Measurements from ENCODE around the gene IL32.
"Not testable (repeated sequence)": the region's sequence is repeated elsewhere in the genome, so short reads cannot be mapped to it uniquely, and the experiment has no call there.

Gene IL32

GRCh38 chr16:3071655-3072054 lies 6.2 kb downstream of the IL32 start:
- DNase-seq, result no peak

DNA sequence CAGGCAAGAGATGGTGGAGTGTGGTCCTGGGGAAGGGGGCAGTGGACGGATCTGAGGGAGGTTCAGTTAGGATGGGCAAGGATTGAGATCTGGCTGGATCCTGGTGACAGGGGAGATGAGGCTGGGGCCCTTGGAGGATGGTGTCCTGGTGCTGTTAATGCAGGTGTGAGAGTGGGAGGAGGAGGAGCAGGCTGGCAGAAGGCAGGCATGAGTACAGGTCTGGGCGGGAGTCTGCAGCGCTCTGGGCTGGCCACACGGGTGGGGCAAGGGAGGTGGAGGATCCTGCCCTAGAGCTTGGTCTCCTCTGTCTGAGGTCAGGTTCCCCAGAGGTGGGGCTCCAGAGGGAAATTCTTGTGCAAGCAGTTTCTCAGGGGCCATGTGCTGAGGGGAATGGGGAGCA lies 6.7 kb downstream of the IL32 start:
- not testable (repeated sequence) for DNase-seq

DNA sequence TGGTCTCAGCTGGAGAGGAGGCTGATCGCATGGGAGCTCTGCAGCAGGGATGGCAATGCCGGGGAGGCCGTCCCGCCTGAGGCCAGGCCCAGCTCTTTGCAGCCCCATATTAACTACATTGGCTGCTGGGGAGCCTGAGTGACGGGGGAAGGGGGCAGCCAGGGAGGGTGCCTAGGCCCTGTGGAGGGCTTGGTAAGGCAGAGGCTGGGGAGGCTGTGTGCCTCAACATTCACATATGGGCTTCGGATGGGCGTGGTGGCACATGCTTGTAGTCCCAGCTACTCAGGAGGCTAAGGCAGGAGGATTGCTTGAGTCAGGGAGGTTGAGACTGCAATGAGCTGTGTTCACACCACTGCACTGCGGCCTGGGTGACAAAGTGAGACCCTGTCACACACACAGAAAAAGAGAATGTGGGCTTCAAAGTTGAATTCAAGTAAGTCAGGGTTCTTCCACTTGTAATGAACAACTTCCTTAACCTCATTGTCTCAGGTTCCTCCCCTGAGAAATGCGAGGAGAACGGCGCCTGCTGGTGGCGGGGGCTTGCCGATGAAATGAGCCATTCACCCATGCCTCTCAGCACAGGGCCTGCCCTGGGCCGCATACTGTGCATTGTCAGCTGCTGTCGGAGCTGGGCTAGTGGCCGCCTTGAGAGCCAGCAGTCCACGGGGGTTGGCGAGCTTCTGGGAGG lies 7.3 kb downstream of the IL32 start:
- DNase-seq, result not testable (repeated sequence)

DNA sequence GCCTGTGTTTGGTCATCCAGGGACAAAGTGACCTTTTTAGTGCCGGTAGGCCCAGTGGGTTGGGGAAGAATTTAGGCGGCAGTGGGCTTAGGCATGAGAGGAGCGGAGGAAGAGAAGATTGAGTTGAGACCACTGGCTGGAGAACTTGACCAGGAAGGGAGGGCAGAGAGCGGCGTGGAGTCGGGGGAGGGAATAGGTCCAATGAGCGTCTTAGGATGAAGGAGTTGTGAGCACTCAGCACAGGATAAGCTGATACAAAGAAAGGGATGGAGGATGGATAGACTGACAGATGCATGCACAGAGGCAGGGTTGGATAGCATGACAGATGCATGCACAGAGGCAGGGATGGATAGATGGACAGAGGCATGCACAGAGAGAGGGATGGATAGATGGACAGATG lies 8.0 kb downstream of the IL32 start:
- no peak for DNase-seq

DNA sequence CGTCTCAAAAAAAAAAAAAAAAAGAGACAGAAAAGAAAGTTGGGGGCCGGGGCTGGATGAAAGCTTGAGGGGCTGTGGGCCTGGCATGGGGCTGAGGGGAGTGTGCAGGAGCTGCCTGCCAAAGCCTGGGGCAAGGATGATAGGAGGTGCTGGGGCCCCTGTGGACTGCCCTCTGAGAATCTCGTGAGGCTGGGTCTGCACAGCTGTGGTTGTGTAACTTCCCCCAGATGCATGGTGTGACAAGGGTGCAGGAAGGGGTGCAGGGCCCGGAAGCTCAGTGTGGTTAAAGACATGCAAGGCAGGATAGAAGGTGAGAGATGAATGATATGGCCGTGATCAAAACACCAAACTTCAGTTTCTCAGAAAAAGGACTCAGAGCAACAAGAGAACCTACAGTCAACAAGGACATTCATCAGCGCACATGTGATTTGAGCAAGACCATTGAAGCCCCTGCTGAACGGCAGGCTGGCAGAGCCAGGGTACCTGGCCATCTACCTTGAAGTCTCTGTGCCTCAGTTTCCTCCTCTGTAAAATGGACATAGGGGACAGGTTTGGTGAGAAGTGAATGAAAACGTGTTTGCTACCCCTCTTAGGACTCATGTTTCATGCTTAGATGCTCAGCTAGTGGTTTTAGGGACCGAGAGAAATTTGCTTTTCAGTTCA lies 9.6 kb downstream of the IL32 start:
- DNase-seq, result no peak

- no peak for DNase-seq
Observed at GRCh38 chr16:3075523-3075915, 10.1 kb downstream of the IL32 start.

DNA sequence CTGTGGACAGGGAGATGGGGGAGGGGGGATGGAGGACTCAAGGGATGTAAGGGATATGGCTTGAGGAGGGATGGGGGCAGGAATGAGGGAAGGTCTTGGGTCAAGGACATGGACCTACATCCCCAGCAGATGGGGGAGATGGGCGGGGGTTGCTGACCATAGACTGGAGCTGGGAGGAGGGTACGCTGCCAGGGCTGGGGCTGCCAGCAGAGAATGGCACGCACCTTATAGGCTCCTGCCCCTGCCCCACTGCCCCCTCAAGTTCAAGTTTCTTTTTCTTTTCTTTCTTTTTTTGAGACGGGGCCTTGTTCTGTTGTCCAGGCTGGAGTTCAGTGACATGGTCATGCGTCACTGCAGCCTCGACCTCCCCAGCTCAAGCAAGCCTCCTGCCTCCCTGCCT lies 10.5 kb downstream of the IL32 start:
- DNase-seq, result not testable (repeated sequence)

DNA sequence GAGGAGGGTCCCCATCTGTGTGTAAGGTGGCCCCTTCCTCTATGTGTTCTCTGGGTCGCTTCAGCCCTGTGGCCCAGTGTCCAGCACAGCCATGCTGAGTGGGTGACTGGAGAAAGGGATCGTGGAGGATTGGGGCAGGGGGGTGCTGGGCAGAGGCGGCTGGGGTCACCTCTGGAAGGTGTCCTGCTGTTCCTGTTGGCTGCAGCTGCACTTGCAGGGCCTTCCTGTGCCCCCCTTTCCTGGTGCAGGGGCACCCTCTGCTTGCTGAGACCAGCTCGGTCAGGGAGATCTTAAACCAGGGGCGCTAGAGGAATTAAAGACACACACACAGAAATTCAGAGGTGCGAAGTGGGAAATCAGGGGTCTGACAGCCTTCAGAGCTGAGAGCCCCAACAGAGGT lies 11.1 kb downstream of the IL32 start:
- no peak for DNase-seq

DNA sequence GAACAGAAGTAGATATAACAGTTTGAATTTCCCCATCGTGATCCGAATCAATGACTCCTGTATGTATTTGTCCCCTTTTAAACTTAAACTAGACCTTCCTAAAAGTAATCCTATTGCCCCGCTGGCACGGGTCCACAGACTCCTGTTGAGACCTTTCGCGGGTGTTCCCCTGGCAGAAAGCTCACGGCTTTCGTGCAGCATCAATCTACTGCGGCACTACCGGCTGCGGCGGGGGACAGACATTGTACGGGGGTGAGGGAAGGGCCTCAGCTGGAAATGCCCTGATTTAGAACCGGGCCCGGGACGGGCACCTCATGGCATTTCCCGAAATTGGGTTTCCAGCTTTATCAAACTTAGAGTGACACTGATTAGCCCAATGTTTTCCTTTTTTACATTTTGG lies 14.6 kb downstream of the IL32 start:
- no peak for DNase-seq

- DNase-seq, result not testable (repeated sequence)
Observed at GRCh38 chr16:3081957-3082356, 16.5 kb downstream of the IL32 start.

DNA sequence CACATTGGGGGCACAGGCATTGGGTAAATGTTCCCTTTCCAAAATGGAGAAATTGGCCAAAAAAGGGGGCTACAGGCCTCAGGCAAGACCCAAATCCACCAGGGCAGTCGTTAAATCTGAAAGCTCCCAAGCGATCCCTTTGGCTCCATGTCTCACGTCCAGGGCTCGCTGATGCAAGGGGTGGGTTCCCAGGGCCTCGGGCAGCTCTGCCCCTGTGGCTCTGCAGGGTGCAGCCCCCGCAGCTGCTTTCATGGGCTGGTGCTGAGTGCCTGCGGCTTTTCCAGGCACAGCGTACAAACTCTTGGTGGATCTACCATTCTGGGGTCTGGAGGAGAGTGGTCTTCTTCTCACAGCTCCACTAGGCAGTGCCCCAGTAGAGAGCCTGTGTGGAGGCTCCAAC lies 18.0 kb downstream of the IL32 start:
- not testable (repeated sequence) for DNase-seq

- DNase-seq, result no peak
Observed at GRCh38 chr16:3084491-3084890, 19.1 kb downstream of the IL32 start.

DNA sequence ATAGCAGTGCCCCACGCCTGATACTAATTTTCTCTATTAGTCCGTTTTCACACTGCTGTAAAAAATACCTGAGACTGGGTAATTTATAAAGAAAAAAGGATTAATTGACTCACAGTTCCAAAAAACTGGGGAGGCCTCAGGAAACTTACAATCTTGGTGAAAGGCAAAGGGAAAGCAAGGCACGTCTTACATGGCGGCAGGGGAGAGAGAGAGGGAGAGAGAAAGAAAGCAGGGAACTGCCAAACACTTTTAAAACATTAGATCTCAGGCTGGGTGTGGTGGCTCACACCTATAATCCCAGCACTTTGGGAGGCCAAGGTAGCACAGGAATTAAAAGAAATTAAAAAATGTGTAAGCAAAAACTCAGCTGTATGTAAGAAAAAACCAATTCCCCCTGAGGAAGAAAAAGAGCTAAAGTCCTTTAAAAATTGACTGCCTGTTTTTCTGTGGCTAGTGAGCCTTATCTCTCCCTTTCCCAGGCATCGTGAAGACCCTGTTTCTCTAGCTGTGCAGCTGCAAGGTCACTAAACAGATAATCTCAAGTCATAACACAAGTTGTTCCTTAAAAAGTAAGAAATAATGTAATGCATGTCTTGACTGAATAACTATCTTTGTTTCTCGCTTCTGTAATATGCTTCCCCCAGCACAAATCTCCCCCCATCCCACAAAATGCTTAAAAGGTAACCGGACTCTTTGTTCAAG lies 19.7 kb downstream of the IL32 start:
- DNase-seq, result no peak

DNA sequence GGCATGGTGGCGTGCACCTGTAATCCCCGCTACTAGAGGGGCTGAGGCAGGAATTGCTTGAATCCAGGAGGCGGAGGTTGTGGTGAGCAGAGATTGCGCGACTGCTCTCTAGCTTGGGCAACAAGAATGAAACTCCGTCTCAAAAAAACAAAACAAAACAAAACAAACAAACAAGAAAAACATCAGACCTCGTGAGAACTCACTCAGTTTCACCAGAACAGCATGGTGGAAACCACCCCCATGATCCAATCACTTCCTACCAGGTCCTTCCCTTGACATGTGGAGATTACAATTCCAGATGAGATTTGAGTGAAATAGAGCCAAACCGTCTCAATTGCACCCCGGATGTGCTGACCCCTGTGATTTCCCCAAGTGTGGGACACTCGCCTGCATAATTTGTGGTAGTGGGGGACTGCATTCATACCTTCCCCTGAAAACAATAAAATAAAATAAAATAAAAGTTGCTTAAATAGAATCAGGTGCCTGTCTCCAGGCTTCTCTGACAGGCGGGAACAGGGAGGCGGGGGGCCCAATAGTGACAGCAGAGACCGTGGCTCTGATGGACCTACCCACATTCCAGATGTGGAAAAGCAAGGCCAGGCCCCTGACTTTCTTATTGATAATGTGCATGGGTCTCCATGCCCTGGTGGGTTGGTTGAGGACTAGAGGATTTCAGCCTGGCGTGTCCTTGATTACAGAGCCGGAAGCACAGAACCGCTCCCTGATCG lies 20.6 kb downstream of the IL32 start:
- DNase-seq, result no peak

DNA sequence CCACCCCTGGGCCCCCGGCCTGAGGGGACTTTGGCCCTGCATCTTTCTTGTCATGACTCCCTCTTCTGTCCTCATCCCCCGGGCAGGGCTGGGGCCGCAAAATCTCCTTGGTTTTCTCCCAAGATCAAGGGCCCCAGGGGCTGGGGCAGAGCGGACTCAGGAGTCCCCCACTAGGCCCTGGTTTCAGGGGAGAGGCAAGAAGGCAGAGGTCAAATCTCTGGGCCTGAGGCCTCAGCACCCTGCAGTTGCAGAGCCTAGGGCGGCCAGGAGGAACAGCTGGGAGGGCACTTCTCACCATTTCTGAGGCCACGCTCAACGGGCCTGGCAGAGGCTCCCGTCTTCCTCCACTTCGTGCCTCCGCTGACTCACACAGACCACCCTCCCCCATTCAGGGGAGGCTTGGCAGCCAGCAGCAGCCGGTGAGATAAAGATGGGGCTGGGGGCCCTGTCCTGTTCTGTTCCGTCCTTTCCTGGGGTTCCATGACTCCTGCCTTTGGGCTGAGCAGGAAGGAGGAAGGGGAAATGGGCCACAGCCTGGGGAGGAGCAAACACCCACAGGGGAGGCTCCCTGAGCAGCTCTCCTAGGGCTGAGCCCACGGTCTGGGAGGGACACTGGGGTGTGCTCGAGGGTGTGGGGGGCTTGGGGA lies 21.3 kb downstream of the IL32 start:
- no peak for DNase-seq

DNA sequence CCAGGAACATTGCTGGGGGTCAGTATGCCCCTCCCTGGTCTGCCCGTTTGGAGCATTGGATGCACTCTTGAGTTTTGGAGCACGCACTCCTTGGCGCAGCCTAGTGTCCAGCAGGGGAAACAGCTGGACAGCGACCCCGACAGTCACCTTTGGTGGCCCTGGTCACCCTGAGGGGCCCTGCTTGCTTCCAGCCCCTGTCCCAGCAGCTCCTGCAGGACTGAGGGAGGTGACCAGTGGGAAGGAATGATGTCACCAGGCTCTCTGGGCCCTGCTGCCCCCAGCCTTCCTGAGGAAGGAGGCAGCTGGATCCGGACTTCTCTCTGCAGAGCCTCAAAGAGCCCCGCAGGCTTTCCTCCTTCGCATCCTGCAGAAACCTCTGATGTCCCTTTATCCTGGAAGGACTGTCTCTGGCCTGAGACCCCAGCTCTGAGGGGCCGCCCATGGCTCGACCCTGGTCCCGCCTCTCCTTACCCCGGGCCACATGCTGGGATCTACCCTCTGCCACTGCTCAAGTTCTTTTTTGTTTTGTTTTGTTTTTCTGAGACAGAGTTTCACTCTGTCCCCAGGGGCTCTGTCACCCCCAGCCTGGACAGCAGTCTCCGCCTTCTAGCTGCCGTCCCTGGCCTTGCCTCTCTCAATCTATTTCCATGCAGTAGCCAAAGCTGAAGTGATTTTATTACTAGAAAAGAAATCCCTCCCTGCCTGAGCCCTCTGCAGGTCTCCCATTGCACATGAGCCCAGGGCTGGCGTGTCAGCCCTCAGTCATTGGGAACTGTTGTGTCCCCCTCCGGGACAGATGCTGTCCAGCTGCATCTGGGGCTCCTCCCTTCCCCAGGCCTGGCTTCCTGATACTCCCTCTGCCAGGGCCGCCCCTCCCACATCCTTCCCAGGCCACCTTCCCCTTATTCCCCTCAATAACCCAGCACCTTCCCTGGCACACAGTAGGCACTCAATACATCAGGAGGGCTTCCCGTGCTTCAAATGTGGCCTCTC lies 22.1 kb downstream of the IL32 start:
- DNase-seq, result no peak

GRCh38 chr16:3088450-3088849 lies 23.0 kb downstream of the IL32 start:
- no peak for DNase-seq

DNA sequence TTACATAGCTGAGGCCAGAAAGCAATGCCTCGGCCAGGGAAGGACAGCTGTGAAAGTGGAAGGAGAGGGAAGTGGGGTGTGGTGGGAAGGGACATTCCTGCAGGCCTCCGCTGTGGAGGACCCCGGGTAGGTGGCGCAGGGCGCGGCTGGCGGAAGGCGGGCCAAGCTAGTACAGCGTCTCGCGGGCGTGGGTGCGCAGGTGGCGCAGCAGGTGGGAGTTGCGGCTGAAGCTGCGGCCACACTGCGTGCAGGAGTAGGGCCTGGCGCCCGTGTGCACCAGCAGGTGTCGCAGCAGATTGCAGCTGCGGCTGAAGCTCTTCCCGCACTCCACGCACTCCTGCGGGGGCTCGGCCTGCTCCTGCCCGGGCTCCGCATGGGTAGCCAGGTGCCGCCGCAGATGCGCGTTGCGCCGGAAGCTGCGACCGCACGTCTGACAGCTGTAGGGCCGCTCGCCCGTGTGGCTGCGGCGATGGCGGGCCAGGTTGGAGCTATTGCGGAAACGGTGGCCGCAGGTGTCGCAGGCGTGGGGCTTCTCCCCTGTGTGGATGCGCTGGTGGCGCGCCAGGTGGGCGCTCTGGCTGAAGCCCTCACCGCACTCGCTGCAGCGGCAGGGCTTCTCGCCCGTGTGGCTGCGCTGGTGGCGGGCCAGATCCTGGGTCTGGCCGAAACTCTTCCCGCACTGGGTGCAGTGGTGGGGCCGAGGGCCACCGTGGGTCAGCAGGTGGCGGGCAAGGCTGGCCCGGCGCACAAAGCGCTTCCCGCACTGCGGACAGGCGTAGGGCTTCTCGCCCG lies 23.7 kb downstream of the IL32 start:
- no peak for DNase-seq

GRCh38 chr16:3089717-3090592 lies 24.5 kb downstream of the IL32 start:
- no peak for DNase-seq

DNA sequence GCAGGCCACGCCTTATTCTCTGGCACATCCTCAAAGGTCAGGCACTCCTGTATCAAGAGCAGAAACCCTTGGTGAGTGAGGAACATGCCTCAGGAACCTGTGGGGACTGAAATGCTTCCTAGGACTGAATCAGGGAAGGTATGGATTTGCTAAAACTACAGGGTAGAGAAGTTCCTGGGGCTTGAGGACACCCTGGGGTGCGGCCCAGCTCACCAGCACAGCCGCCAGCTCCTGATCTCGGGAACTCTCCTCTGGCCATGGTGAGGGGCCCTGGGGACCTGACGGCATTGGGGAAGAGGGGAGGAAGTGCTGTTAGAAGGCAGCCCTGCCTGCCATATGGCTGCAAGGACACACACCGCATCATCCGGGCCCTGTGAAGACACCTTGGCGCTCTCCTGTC lies 26.1 kb downstream of the IL32 start:
- no peak for DNase-seq

All from fibroblast of skin of back (primary cell).